Stomach (tissue), 4 donors: ENCODE results near the gene C2CD3.

Source experiments
- CTCF ChIP-seq, 7 experiments: fragments of 450-650 bp in 4 of 7; fragments of 200-600 bp in 3 of 7; sonication (generic) in 3 of 7; IDR thresholded peaks; one replicate each; pipeline ENCODE4 v1.5.1; 2016 to 2019; ENCODE audit warnings: antibody characterized with exemption in 7 of 7, control low read depth in 2 of 7, mild to moderate bottlenecking in 1 of 7
- EP300 ChIP-seq: sonication (generic); formaldehyde crosslinking; IDR thresholded peaks from one replicate; pipeline ENCODE4 v1.6.1; 2017; ENCODE audit warnings: antibody characterized with exemption
- POLR2A ChIP-seq, 4 donors: fragments of 450-650 bp; IDR thresholded peaks; one replicate each; pipeline ENCODE4 v1.6.1; 2016; ENCODE audit warnings: antibody characterized with exemption in 4 of 4, control low read depth in 2 of 4, mild to moderate bottlenecking in 1 of 4, moderate library complexity in 1 of 4
- POLR2AphosphoS5 ChIP-seq, 3 donors: sonication (generic); formaldehyde crosslinking; IDR thresholded peaks; one replicate each; pipeline ENCODE4 v1.6.1; 2016; ENCODE audit warnings: antibody characterized with exemption in 3 of 3

GRCh38 chr11:73995247-73995646 lies 175.6 kb downstream of the C2CD3 start:
- TF ChIP-seq CTCF (IDR thresholded peaks at IDR 0.05) (no peak), POLR2A (IDR thresholded peaks at IDR 0.05) (no peak), EP300 (no peak), POLR2AphosphoS5 (IDR thresholded peaks at IDR 0.05) (no peak)
